Testis (tissue), 3 donors: Measurements from ENCODE around the gene MXD3. TPM values are rescaled to one million over a fixed set of nuclear protein-coding genes. Genes with fewer than 3 reads are reported as not detected.
"Not testable (repeated sequence)": the region's sequence is repeated elsewhere in the genome, so short reads cannot be mapped to it uniquely, and the experiment has no call there.

Source experiments
- DNase-seq: peaks from one replicate; pipeline ENCODE4 v3.0.0-alpha.2; 2019
- H3K27ac ChIP-seq, 2 donors: fragments of 200-600 bp; sonication (generic); one replicate each; pipeline ENCODE4 v1.5.1; 2019
- H3K27me3 ChIP-seq: fragments of 200-600 bp; sonication (generic); one replicate; pipeline ENCODE4 v1.5.1; 2019
- H3K36me3 ChIP-seq: fragments of 200-600 bp; sonication (generic); one replicate; pipeline ENCODE4 v1.5.1; 2017; ENCODE audit warnings: low read depth; ENCODE audit errors: missing control alignments
- H3K4me1 ChIP-seq: fragments of 200-600 bp; sonication (generic); one replicate; pipeline ENCODE4 v1.5.1; 2019
- H3K4me3 ChIP-seq, 2 donors: fragments of 200-600 bp; sonication (generic); one replicate each; pipeline ENCODE4 v1.5.1; 2017 to 2019
- H3K9me3 ChIP-seq: fragments of 200-600 bp; sonication (generic); one replicate; pipeline ENCODE4 v1.5.1; 2017
- CTCF ChIP-seq, 3 experiments: fragments of 450-650 bp in 2 of 3; fragments of 200-600 bp in 1 of 3; sonication (generic) in 1 of 3; IDR thresholded peaks; one replicate each; pipeline ENCODE4 v1.5.1; 2016 to 2019; ENCODE audit warnings: antibody characterized with exemption in 3 of 3, mild to moderate bottlenecking in 2 of 3, moderate library complexity in 1 of 3
- POLR2A ChIP-seq: fragments of 450-650 bp; IDR thresholded peaks from one replicate; pipeline ENCODE4 v1.6.1; 2017; ENCODE audit warnings: antibody characterized with exemption, mild to moderate bottlenecking, moderate library complexity
- WGBS, 2 donors: methylation state at CpG; one replicate each; pipeline ENCODE4 v1.1.5; 2018; 5-methylcytosine and 5-hydroxymethylcytosine counted together
- intact Hi-C: fragments of 100-400 bp; cut with DNase I; formaldehyde crosslinking; loops from one replicate; pipeline ENCODE4 v1.15.1; 2023; ENCODE audit warnings: low total_unique reads
- polyA plus RNA-seq: library from polyadenylated mRNA; stranded (reverse); fragments of 350-450 nt; fragmentation: Illumina TruSeq; extraction: RNeasy Lipid Tissue Mini Kit (QIAGEN cat#74804); gene quantifications from one replicate; pipeline ENCODE4 v1.2.3, GENCODE V29; 2014; ENCODE audit warnings: low read depth, low replicate concordance; ENCODE audit not compliant: insufficient read depth
- total RNA-seq, 2 donors: library from RNA; depleted of rRNA; stranded (reverse); fragments of >200 nt; gene quantifications; one replicate each; pipeline ENCODE4 v1.2.3, GENCODE V29; 2016

The MXD3 gene
- total and polyA plus RNA-seq, 3 donors from 2014 or later: 7.7 to 12.9 (median 12.5) TPM

GRCh38 chr5:177347699-177348098 lies 36.0 kb upstream of the MXD3 start:
- H3K4me3 ChIP-seq: no peak overlapping the region
- no peaks in the 10 kb centered on the region for H3K9me3 ChIP-seq
- TF ChIP-seq POLR2A (no peak), CTCF (IDR thresholded peaks at IDR 0.05) (no peak)
- no peaks in the 10 kb centered on the region for H3K36me3 ChIP-seq
- no peaks in the 10 kb centered on the region for H3K27me3 ChIP-seq
- H3K27ac ChIP-seq: no peak overlapping the region
- intact Hi-C loops: no loop called here
- DNase-seq: no peak
- H3K4me1 ChIP-seq: peaks cover 16% of the 10 kb centered on the region
- 90 to 91% methylated on average over 4 of the region's 4 CpGs for WGBS, 2 donors

GRCh38 chr5:177346820-177347219 lies 35.1 kb upstream of the MXD3 start:
- no peak for DNase-seq
- no peaks in the 10 kb centered on the region for H3K9me3 ChIP-seq
- no peaks in the 10 kb centered on the region for H3K36me3 ChIP-seq
- no peak overlapping the region for H3K4me3 ChIP-seq
- H3K4me1 ChIP-seq: peaks cover 16% of the 10 kb centered on the region
- intact Hi-C loops: no loop called here
- WGBS, 2 donors: 76 to 87% methylated on average over 4 of the region's 4 CpGs
- H3K27ac ChIP-seq: no peak overlapping the region
- no peak for TF ChIP-seq CTCF (IDR thresholded peaks at IDR 0.05)
- TF ChIP-seq POLR2A: no peak
- H3K27me3 ChIP-seq: no peaks in the 10 kb centered on the region

GRCh38 chr5:177344891-177345290 lies 33.2 kb upstream of the MXD3 start:
- TF ChIP-seq POLR2A (no peak), CTCF (IDR thresholded peaks at IDR 0.05) (no peak)
- H3K9me3 ChIP-seq: no peaks in the 10 kb centered on the region
- H3K27ac ChIP-seq: no peak overlapping the region
- H3K27me3 ChIP-seq: no peaks in the 10 kb centered on the region
- H3K4me3 ChIP-seq: no peak overlapping the region
- WGBS, 2 donors: 93 to 94% methylated on average over 6 of the region's 6 CpGs
- H3K4me1 ChIP-seq: peaks cover 6% of the 10 kb centered on the region
- no peak for DNase-seq
- intact Hi-C loops: no loop called here
- H3K36me3 ChIP-seq: no peaks in the 10 kb centered on the region

- Histone ChIP-seq H3K27ac (no peak overlapping the region), H3K27me3 (no peaks in the 10 kb centered on the region), H3K4me3 (no peak overlapping the region), H3K9me3 (no peaks in the 10 kb centered on the region), H3K36me3 (no peaks in the 10 kb centered on the region), H3K4me1 (no peaks in the 10 kb centered on the region)
- intact Hi-C loops: no loop called here
- DNase-seq: no peak
- no peak for TF ChIP-seq CTCF (IDR thresholded peaks at IDR 0.05)
- no peak for TF ChIP-seq POLR2A
- WGBS, 2 donors: 92 to 99% methylated on average over 6 of the region's 6 CpGs
These were observed 32.1 kb upstream of the MXD3 start for GRCh38 chr5:177343777-177344176.

GRCh38 chr5:177343000-177343399 lies 31.3 kb upstream of the MXD3 start:
- WGBS, 2 donors: 90 to 92% methylated on average over 14 of the region's 14 CpGs
- intact Hi-C loops, H3K36me3 ChIP-seq: not testable (repeated sequence)

More at GRCh38 chr5:177343000-177343399, 31.3 kb upstream of the MXD3 start:
- H3K9me3 ChIP-seq, H3K27ac ChIP-seq, DNase-seq, H3K4me3 ChIP-seq, H3K27me3 ChIP-seq, H3K4me1 ChIP-seq: not testable (repeated sequence)
